GM21619 (cell line): ENCODE results near the gene HMCN2.
"Not testable (repeated sequence)": the region's sequence is repeated elsewhere in the genome, so short reads cannot be mapped to it uniquely, and the experiment has no call there.

Experiments
- ATAC-seq: cut with Tn5 transposase; IDR thresholded peaks from one replicate; pipeline ENCODE4 v1.9.1; 2021; ENCODE audit not compliant: unreplicated experiment

HMCN2 gene

GRCh38 chr9:130327781-130328348 lies 62.3 kb downstream of the HMCN2 start:
- ATAC-seq = no peak

DNA sequence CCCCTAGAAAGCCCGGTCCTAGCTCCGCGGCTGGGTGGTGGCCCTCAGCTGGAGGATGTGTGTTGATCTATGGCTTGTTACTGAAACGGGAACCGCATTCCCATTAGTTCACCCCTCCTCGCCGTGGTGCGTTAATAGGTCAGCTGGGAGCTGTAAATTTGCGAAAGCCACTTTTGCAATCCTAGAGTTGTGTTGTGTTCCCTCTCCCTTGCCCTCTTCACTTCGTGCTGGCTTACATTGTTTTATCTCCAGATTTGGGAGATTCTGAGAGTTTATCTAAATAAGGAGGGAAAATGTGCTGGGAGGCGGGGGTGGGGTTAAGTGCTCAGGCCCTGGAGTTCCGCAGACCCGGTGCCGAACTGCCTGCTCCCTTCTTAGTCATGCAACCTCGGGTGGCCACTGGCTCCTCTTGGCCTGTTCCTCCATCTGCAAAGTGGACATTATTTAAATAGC lies 62.8 kb downstream of the HMCN2 start:
- no peak for ATAC-seq

DNA sequence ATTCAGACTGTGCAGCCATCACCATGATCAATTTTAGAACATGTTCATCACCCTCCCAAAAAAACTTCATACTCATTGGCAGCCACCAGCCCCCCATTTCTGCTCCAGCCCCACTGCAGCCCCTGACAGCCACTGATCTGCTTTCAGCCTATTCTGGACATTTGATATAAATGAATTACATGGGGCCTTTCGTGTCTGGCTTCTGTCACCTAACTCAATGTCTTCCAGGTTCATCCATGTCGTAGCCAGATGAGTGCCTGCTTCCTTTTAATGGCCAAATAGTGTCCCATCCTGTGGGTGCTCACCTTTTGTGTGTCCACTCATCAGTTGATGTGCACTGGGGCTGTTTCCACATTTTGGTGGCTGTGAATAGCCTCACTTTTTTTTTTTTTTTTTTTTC lies 63.5 kb downstream of the HMCN2 start:
- no peak for ATAC-seq

GRCh38 chr9:130330202-130330862 lies 64.8 kb downstream of the HMCN2 start:
- ATAC-seq = no peak

DNA sequence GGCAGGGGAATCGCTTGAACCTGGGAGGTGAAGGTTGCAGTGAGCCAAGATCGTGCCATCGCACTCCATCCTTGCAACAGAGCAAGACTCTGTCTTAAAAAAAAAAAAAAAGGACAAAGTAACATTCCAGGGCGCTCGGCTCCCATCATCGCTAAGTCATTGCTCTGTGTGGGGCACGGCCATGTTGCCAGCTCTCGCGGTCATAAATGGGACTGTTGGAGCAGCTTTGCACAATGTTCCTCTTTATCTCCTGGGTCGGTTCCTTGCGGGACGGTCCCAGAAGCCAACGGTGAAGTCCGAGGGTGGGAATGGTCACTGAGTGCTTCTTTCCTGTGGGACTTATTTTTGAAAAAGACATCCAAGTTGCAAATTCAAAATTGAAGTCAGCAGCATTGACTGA lies 65.5 kb downstream of the HMCN2 start:
- no peak for ATAC-seq

GRCh38 chr9:130331573-130331972 lies 66.0 kb downstream of the HMCN2 start:
- ATAC-seq = no peak

DNA sequence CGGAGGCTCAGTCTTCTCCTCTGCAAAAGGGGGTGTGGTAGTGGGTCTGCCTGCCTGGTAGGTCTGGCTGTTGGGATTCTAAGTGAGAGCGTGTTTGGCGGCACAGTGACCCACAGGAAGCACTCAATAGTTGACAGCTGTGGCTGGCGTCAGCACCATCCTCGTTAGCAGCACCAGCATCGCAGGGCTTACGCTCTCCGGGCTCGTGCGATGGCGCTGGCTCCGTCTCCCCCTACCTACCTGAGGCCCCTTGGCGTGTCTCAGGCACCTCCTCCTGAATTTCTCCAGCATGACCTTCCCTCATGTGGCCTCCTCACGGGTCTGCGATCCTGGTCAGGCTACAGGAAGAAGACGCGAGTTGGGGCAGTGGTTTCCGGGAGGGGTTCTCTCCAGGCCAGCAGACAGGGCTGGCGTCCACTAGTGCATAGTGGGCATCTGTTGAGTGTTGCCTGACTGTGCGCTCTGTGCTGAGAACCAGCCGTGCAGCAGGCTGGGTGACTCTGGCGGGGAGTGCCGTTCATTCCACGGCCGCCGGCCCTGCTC lies 66.9 kb downstream of the HMCN2 start:
- no peak for ATAC-seq

- no peak for ATAC-seq
Measured at GRCh38 chr9:130333041-130333711, 67.6 kb downstream of the HMCN2 start.

- ATAC-seq = no peak
Measured at GRCh38 chr9:130333712-130334062, 68.1 kb downstream of the HMCN2 start.

DNA sequence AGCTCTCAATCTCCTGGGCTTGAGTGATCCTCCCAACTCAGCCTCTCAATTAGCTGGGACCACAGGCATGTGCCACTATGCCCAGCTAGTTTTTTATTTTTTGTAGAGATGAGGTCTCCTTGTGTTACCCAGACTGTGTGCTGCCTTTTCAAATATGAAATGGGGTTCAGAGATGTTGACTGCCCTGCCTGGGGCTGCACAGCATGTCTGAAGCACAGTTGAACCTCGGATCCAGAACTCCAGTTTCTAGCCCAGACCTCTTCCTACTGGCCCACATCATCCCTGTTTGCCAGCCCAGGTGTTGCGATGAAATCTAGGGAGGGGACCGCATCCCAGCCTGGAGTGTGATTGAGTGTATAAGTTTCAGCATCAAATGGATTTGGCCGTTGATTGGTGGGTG lies 69.4 kb downstream of the HMCN2 start:
- ATAC-seq = no peak

DNA sequence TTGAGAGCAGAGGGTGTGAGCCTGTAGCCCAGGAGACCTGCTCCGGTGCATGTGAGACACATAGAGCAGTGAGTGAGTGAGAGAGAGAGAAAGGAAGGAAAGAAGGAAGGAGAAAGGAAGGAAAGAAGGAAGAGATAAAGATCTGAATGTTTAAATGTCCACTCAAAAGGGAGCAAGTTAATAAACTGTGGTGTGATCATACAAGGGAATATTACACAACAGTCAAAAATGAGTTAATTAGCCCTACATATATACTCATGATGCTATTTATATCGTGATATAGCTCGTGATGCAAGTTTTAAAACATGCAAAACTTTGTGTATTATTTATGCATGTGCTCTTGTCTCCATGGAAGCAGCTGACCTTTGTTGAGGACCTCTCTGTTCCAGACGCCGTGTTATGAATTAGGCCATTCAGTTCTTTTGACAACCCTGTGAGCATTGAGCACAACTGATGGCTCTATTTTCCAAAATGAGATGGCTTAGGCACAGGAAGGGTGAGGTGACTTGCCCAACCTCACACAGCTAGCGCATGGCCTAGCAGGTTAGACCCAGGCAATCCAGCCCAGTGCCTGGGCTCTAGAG lies 70.6 kb downstream of the HMCN2 start:
- no peak for ATAC-seq

DNA sequence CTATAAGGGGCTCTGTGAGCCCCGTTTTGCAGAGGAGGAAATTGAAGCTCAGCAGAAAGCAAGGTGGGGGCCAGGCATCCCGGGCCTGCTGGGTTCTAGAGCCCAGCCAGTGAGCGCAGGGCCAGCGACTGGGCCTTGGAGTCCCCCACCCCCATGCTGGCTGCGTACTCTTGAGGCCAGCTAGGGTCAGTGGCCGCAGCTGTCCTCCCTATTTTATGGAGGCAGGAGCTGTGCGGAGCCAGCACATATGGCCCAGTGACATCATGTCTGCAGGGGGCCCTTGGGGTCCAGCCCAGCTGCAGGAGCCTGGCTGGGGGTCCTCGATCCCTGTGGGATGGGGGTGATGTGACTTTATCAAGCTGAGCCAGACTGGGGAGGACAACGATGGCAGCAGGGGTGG lies 71.3 kb downstream of the HMCN2 start:
- ATAC-seq = no peak

DNA sequence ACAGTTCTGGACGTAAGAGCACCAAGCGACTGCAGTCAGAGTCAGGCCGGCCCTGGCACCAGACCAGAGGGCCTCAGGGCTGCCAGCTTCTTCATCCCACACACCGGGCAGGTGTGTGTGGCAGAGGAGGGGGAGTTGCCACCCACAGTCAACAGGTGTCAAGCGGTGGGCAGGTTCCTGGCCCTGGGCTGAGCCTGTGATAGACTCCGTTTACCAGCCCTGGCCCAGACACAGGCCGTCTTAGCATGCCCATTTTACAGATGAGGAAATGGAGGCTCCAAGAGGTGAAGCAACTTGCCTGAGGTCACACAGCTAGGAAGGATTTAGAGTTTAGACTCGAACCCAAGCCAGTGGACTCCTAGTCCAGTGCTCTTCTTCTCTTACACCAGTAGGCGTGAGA lies 71.8 kb downstream of the HMCN2 start:
- ATAC-seq = no peak

- ATAC-seq = no peak
Measured at GRCh38 chr9:130337784-130338380, 72.3 kb downstream of the HMCN2 start.

- not testable (repeated sequence) for ATAC-seq
Measured at GRCh38 chr9:130338891-130339290, 73.3 kb downstream of the HMCN2 start.

GRCh38 chr9:130339306-130339705 lies 73.7 kb downstream of the HMCN2 start:
- no peak for ATAC-seq

DNA sequence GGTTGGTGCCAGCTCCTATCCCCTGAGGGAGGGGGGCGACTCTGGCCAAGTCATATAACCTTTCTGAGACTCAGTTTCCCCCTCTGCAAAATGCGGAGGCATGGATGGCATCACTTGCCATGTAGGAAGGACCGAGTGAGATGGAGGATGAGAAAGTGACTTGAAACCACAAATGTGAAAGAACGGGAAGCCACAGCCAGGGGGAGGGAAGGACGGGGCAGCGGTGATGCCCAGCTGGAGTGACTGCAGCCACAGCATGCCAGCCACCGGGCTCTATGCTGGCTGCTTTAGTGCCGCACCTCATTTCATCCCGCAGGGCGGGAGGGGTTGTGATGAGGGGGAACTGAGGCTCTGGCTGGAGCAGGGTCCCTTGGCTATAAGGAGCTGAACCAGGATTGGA lies 74.5 kb downstream of the HMCN2 start:
- no peak for ATAC-seq

- not testable (repeated sequence) for ATAC-seq
Measured at GRCh38 chr9:130340557-130340956, 75.0 kb downstream of the HMCN2 start.

DNA sequence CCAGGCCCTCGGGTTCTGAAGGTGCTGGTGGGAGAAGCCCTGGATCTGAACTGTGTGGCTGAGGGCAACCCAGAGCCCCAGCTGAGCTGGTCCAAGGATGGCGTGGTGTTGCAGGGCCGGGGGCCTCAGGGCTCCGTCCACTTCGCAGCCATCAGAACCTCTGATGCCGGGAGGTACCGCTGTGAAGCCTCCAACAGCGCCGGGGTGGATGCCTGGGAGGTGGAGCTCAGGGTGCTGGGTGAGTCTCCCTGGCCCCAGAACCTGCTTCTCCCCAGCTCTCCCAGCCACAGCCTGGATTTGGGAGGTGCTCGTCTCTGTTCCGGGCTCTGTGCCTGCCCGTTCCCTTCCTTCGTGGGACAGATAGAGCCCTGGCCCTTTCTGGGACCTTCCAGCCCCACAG lies 75.6 kb downstream of the HMCN2 start:
- no peak for ATAC-seq

DNA sequence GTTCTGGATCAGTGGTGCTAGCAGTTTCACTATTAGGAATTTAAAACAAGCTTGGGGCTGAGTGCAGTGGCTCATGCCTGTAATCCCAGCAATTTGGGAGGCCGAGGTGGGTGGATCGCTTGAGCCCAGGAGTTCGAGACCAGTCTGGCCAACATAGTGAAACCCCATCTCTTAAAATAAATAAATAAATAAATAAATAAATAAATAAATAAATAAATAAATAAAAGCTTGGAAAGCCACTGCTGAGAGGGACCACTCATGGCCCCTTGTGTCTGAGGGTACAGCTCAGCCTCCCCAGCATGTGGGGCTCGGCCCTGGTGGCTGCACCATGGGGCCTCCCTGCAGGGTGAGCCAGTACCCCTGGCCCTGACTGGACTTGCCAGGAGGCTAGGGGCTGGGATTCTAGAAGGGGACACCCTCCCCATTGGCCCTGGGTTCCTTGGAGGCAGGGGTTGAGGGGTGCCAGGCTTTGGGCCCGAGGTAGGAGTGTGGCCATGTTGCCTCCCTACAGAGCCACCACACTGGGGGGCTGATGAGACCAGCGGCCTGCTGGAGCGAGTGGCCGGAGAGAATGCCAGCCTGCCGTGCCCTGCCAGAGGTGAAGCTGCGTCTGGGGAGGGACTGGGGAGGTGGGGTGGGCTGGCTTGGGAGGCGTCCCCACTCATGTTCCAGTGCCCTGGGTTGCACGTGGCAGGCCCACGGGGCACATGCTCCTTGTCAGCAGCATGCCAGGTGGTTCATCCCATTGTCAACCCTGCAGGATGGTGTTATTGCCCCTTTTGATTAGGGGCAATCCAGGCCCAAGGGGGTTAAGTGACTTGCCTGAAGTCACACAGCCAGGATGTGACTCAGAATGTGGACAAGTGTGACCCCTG lies 76.5 kb downstream of the HMCN2 start:
- no peak for ATAC-seq

- ATAC-seq = no peak
Measured at GRCh38 chr9:130342714-130343085, 77.1 kb downstream of the HMCN2 start.
